H7 (cell line): ENCODE data around the gene C1QTNF8. TPM values are rescaled to one million over a fixed set of nuclear protein-coding genes. Genes with fewer than 3 reads are reported as not detected.
A peak's percentile ranks its signal among the peaks of the same experiment; 100 is the strongest.

Experiments
- DNase-seq: peaks from one replicate; pipeline ENCODE4 v3.0.0; 2012
- H3K27me3 ChIP-seq: 2 replicates; pipeline ENCODE4 v1.6.0; 2011; ENCODE audit warnings: mild to moderate bottlenecking, low read length; ENCODE audit not compliant: control insufficient read depth, insufficient read depth
- H3K36me3 ChIP-seq: replicated peaks from 2 replicates; pipeline ENCODE4 v1.5.1; 2011; ENCODE audit warnings: low read length; ENCODE audit not compliant: control insufficient read depth, insufficient read depth
- H3K4me3 ChIP-seq: 2 replicates; pipeline ENCODE4 v1.5.1; 2011; ENCODE audit warnings: low read depth, mild to moderate bottlenecking, control low read depth, low read length, moderate library complexity; ENCODE audit not compliant: insufficient read depth
- total RNA-seq: library from RNA; depleted of rRNA; stranded (reverse); fragments of >200 nt; shearing (Covaris generic); gene quantifications from 2 replicates; pipeline ENCODE4 v1.2.3, GENCODE V29; 2014; rRNA removed

The C1QTNF8 gene, protein sequence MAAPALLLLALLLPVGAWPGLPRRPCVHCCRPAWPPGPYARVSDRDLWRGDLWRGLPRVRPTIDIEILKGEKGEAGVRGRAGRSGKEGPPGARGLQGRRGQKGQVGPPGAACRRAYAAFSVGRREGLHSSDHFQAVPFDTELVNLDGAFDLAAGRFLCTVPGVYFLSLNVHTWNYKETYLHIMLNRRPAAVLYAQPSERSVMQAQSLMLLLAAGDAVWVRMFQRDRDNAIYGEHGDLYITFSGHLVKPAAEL
- total RNA-seq, result not detected in 2 replicates

DNA sequence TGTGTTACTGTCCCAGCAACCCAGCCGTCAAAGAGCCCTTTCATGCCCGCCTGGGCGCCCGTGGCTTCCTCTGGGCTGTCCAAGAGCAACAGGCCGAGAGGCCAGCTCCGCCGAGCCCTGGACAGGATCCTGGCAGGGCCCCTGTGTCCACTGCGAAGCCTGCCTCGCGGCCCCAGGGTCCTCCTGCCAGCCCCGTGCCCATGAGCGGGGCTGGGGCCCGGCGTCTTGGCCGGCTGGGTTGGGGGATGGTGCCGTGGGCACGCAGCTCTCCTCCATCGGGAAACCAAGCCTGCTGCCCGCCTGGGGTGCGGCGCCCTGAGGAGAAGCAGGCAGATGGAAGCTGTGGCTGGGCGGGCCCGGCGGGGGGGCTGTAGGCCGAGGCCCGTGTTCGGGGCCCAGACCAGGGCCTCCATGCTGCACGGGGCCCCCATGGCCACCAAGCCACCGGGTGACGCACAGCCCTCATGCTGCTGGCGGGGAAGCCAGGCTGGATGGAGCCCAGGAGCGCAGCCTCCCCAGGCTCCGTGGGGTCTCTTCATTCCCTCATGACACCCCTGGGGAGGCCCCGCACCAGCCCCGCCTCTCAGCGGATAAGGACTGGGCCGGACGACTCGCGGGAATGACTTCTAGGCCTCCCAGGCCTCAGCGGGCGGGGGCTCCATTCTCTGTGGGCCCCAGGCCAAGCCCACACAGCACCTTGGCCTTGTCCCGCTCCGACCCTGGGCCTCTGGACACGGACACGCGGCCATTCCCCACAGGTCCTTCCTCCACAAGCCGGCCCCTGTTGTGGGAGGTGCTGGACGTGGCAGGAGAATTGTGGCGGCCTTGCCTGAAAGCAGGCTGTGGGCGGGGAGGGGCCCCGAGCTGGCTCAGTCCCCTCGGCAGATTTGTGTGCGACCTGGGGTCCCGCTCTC is at the start of gene C1QTNF8:
Gene C1QTNF8 (minus strand): TSS at position 76 of the 914 bp plus-strand sequence. CDS start 1,322 bp downstream, outside the sequence.
- H3K4me3 ChIP-seq, result no peak within 1 kb of the TSS
- no peaks in the 10 kb centered on the region for H3K36me3 ChIP-seq
- no peaks in the 10 kb centered on the region for H3K27me3 ChIP-seq
- DNase-seq, result peak; percentile 69

DNA sequence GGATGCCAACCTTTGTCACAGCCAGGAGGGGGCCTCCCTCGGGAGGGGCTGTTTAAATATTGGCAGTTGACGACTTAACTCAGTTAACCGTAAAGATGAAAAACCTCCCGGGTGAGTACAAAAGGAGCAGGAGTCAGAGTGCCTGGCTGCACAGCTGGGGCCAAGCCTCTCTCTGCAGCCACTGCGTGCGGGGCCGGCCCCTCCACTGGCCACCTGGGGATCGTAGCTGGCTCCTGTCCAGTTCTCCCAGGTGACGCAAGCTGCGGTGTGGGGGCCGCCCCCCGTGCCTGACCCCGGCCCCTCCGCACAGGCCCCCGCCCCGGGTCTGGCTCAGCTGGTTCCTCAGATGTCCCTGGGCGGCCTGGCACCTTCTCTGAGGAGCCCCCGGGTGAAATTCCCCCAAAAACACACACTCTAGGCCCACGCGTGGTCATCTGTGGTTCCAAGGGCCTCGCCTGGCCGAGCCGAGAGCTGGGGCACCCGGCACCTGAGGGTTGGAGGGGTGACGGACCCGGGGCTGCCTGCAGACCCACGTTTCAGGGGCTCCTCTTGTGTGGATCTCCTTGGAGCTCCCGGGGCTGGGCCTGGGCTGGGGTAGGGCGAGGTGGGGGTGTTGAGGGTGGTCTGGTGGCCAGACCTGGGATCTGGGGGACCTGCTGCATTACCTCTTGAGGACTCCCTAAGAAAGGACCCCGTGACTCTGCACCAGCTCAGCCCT is 49.5 kb upstream of the C1QTNF8 start:
- Histone ChIP-seq H3K36me3 (no peaks in the 10 kb centered on the region), H3K27me3 (no peaks in the 10 kb centered on the region), H3K4me3 (no peak overlapping the region)
- peak; percentile 86 for DNase-seq

DNA sequence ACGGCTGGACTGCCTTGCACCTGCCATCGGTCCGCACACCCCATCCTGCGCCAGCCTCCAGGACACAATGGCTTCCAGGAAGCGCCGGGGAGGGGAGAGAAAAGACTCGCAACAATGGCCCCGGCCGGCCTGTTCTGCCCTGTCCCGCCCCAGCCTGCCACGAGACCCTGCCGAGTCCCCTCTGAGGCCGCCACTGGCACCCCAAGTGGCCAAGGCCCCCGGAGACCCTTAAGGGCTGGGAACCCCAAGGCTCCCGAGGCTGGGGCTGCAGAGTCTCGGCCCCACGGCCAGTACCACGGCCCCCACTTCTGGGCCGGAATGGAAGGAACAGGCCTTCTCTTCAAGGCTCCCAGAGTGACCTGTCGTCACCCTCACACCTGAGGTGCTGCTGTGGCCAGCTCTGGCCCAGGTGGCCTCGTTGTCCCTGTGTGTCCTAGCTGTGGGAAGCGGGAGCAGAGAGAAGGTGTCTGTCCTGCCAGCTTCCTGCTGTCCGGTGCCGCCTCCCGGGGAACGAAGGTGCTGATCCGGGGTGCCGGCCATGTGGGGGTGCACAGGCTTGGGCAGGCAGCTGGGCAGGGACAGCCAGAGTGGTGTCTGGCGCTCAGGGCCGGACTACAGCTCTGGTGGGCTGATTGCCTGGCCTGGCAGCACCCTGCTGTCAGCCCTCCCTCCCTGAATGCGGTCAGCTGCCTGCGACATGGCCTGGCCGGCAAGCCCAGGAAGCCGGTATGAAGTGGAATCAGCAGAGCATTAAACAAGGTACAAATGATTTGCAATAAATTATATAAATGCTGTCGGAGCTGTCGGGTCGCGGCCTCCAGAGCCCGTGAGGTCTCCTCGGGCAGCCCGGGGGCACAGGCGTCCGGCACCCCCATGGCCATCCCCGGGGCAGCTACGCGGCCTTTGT is 48.7 kb upstream of the C1QTNF8 start:
- DNase-seq, result no peak
- Histone ChIP-seq H3K36me3 (no peaks in the 10 kb centered on the region), H3K27me3 (no peaks in the 10 kb centered on the region), H3K4me3 (no peak overlapping the region)

DNA sequence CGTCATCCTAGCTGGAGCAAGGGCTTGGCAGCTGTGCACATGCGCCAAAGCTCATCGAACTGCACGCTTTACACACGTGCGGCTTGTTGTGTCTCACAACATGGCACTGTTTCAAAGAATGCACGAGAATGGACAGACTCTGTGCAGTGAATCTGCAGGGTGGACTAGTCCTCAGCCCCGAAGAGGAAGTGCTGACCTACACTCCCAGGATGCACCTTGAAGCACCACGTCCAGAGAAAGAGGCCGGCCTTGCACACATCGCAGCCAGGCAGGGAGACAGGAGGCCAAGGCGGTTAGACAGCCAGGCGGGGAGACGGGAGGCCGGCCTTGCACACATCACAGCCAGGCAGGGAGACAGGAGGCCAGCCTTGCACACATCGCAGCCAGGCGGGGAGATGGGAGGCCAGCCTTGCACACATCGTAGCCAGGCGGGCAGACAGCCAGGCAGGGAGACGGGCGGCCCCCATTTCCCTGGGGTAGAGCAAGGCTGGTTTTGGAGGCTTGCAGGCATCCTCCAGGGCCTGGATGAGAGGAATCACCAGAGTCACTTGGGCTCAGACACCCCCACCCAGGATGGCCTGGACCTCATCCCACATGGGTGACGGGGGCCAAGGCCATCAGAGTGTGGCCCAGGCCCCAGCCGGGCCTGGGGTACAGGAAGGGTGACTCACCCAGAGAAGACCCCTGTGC is 47.9 kb upstream of the C1QTNF8 start:
- Histone ChIP-seq H3K36me3 (no peaks in the 10 kb centered on the region), H3K27me3 (no peaks in the 10 kb centered on the region), H3K4me3 (no peak overlapping the region)
- DNase-seq, result no peak

DNA sequence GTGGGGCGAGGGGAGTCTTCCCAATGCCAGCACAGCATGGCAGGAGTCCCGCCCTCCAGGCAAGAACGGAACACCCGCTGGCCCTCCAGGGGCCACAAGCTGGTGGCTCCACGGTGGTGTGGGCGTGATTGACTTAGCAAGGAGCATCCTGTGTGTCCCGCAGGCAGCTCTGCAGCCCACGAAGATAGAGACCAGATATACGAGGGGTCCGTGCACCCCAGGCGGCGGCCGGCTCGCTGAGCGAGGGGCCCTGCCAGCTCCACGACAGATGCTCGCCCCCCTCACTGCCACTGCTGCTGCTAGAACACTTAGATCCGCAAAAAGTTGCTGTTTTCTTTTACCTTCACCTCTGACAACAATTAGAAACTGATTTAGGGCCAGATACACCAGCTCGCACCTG is 46.9 kb upstream of the C1QTNF8 start:
- Histone ChIP-seq H3K27me3 (no peaks in the 10 kb centered on the region), H3K36me3 (no peaks in the 10 kb centered on the region), H3K4me3 (no peak overlapping the region)
- no peak for DNase-seq

DNA sequence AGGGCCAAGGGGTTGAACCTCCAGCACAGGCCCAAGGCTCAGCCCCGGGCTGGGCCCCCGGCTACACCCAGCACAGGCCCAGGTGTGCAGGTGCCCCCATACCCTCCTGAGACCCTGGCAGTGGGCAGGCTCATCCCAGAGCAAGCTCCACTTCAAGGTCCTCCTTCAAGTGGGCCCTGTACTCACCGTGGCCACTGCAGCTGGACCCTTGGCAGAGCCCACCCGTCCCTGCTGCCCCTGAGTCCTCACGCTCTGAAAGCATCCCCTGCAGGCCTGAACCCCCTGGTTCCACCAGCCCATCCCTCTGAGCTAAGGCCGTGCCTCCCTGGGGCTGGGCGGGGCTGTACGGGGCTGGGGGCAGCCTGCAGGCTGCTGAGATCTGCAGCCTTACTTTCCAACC is 45.7 kb upstream of the C1QTNF8 start:
- no peak for DNase-seq
- Histone ChIP-seq H3K27me3 (no peaks in the 10 kb centered on the region), H3K36me3 (no peaks in the 10 kb centered on the region), H3K4me3 (no peak overlapping the region)

DNA sequence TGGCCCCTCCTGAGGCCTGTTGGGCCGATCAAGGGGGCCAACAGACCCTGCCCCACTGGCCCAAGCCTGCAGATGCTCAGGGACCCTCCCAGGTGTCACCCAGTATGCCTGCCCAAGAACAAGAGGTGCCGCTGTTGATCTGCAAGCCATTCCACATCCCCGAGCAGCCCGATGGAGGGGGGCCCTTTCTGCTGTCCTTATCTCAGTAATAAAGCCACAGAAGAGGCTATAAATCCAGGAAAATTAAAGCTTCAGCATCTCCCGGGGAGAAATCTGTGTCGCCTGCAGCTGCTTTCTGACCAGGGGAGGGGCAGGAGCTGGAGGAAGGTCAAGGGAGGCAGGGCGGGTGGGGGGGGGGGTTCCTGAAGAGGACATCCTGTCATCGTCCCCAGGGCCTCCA is 45.1 kb upstream of the C1QTNF8 start:
- Histone ChIP-seq H3K36me3 (no peaks in the 10 kb centered on the region), H3K27me3 (no peaks in the 10 kb centered on the region), H3K4me3 (no peak overlapping the region)
- DNase-seq, result no peak

DNA sequence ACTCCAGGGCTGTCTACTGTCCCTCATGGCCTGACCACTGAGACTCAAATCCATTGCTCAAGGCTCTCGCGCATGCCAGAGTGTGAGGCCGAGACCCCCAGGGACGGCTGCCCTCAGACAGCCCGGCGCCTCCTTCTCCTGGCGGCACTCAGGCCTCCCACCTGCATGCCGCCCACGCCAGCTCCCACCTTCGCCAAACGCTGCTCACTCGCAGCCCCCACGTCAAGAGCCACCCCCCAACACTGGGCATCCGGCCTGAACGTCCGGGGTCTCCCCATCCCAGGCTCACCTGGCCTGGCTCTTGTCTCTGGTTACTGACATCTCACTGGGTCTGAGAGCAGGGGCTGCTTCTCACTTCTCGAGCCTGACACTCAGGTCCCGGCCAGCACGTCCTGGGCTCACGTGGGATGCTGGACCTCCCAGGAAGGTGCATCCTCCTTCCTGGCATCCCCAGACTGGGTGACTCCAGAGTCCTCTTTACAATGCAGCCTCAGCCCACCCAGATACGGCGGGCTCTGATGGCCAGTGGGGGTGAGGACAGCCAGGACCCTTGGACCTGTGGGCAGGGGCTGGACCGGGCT is 44.6 kb upstream of the C1QTNF8 start:
- no peaks in the 10 kb centered on the region for H3K27me3 ChIP-seq
- no peaks in the 10 kb centered on the region for H3K36me3 ChIP-seq
- DNase-seq, result no peak
- no peak overlapping the region for H3K4me3 ChIP-seq

DNA sequence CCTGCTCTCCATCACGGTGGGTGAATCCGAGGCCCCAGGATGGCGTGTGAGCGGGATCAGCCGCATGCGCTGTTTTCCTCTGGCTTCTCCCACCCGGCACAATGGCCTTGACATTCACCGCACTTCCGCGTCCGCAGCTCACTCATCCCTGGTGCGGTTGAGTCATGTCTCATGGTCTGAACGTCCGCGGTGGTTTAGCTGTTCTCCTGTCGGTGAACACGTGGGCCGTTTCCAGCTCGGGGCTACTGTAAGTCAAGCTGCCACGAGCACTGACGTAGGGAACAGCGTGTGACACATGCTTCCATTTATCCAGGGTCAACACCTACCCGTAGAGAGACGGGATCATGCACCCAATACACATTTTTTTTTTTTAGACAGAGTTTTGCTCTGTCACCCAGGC is 41.6 kb upstream of the C1QTNF8 start:
- Histone ChIP-seq H3K4me3 (no peak overlapping the region), H3K27me3 (no peaks in the 10 kb centered on the region)
- no peak for DNase-seq

DNA sequence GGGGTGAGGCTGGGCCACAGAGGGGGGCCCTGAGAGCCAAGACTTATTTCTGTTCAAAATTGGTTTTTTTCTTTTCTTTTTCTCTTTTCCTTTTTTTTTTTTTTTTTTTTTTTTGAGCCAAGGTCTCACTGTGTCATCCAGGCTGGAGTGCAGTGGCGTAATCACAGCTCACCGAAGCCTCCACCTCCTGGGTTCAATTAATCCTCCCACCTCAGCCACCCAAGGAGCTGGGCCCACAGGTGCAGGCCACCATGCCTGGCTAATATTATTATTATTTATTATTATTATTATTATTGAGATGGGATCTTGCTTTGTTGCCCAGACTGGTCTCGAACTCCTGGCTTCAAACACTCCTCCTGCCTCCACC is 39.4 kb upstream of the C1QTNF8 start:
- no peak for DNase-seq
- no peaks in the 10 kb centered on the region for H3K27me3 ChIP-seq
- H3K4me3 ChIP-seq, result no peak overlapping the region
- no peaks in the 10 kb centered on the region for H3K36me3 ChIP-seq

More for the DNA sequence above, 41.6 kb upstream of the C1QTNF8 start:
- H3K36me3 ChIP-seq, result no peaks in the 10 kb centered on the region

DNA sequence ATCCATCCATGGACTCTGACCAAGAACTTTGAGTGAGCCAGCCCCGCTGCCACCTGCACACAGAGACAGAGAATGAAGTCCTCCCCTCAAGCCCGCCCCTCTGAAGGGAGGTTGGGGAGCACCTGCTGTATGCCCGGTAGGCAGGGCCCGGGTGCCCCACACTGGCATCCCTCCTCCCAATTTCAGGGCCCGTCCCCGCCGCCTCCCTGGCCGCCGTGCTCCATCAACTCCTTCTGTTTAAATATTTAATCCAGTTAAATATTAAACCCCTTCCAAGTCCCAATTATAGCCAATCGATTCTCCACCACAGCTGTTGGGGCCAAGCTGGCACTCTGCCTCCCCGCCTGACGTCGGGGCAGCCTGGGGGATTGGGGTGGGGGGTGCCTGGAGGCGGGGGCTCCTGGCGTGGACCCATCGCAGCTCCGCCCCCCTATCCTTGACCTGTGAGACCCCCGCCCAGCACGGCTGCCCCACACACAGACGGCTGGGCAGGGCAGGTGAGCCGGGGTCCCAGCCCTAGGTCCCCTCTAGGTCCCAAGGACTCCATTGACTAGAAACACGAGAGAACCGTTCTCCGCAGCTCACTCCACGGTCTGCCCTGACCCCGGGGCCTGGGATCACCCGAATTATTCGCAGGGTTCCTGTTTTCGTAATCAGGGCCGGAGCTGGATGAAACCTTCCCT is 38.9 kb upstream of the C1QTNF8 start:
- H3K4me3 ChIP-seq, result no peak overlapping the region
- peak; percentile 68 for DNase-seq
- no peaks in the 10 kb centered on the region for H3K27me3 ChIP-seq
- no peaks in the 10 kb centered on the region for H3K36me3 ChIP-seq

DNA sequence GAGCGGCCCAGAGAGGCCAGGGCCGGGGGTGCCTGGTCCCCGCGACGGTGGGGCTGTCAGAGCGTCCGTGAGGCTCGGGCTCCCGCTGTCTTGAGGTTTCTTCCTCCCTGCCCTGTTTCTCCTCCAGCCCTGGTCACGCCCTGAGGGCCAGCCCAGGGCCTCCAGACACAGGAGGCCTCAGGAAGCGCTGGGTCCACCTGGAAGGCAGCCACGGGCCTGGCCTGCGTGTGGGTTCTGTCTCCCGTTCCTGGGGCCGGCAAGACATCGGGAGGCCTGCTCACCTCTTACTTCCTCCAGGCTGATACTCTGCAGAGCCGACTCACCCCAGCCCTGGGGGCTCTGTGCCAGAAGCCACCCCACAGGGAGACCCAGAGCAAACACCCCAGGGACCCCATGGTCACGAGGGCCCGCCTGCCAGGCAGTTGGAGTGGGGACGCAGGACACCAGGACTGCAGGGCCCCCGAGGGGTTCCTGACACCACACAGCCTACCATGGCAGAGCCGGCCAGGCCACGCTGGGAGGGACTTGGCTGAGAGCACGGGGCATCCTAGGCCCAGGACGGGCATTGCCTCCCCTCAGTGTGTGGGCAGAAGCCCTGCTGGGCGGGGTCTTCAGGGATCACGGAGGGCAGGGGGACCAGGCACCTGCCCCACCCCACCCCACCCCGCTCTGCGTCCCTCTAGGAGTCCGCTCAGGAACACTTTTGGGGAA is 37.9 kb upstream of the C1QTNF8 start:
- Histone ChIP-seq H3K4me3 (no peak overlapping the region), H3K27me3 (no peaks in the 10 kb centered on the region), H3K36me3 (no peaks in the 10 kb centered on the region)
- peak; percentile 63 for DNase-seq
